ENCODE results near the gene DGCR8. TPM values are rescaled to one million over a fixed set of nuclear protein-coding genes. Genes with fewer than 3 reads are reported as not detected.

The DGCR8 gene
- polyA plus RNA-seq, 1 donor = 45.3 TPM

- DNase-seq = no peak
Observed at GRCh38 chr22:20052309-20053259, 27.5 kb upstream of the DGCR8 start.

- no peak for DNase-seq
Observed at GRCh38 chr22:20053407-20054033, 26.5 kb upstream of the DGCR8 start.

- DNase-seq = no peak
Observed at GRCh38 chr22:20054034-20054427, 26.0 kb upstream of the DGCR8 start.

GRCh38 chr22:20054485-20054884, 25.6 kb upstream of the DGCR8 start:
- no peak for DNase-seq

GRCh38 chr22:20055144-20055543, 24.9 kb upstream of the DGCR8 start:
- no peak for DNase-seq

GRCh38 chr22:20055654-20056053, 24.4 kb upstream of the DGCR8 start:
- DNase-seq = no peak

GRCh38 chr22:20056161-20056560, 23.9 kb upstream of the DGCR8 start:
- no peak for DNase-seq

GRCh38 chr22:20056696-20057386, 23.2 kb upstream of the DGCR8 start:
- DNase-seq = no peak

- DNase-seq = no peak
Observed at GRCh38 chr22:20057596-20058268, 22.3 kb upstream of the DGCR8 start.

GRCh38 chr22:20058989-20059770, 20.9 kb upstream of the DGCR8 start:
- no peak for DNase-seq

GRCh38 chr22:20060700-20061480, 19.2 kb upstream of the DGCR8 start:
- no peak for DNase-seq

GRCh38 chr22:20061481-20061861, 18.6 kb upstream of the DGCR8 start:
- DNase-seq = no peak

- DNase-seq = no peak
Observed at GRCh38 chr22:20062043-20062765, 17.8 kb upstream of the DGCR8 start.

- no peak for DNase-seq
Observed at GRCh38 chr22:20062766-20063083, 17.3 kb upstream of the DGCR8 start.

GRCh38 chr22:20063271-20064139, 16.5 kb upstream of the DGCR8 start:
- no peak for DNase-seq

- DNase-seq = no peak
Observed at GRCh38 chr22:20064140-20064480, 15.9 kb upstream of the DGCR8 start.

- no peak for DNase-seq
Observed at GRCh38 chr22:20064545-20065262, 15.3 kb upstream of the DGCR8 start.

GRCh38 chr22:20065896-20066616, 14.0 kb upstream of the DGCR8 start:
- no peak for DNase-seq

All from hindlimb muscle (tissue), 1 donor.